ENCODE results near the gene SPRED3. TPM values are rescaled to one million over a fixed set of nuclear protein-coding genes. Genes with fewer than 3 reads are reported as not detected.

SPRED3 gene
- total and polyA plus RNA-seq, 9 of the 15 experiments (the other 6 are each of a cell fraction or from before 2014, with no cell fraction given), result 0.05 to 1.3 (median 0.36) TPM

GRCh38 chr19:38351865-38352395, 36.6 kb upstream of the SPRED3 start:
- no peaks in the 10 kb centered on the region for H3K9me3 ChIP-seq (replicated peaks; ENCODE audit: control insufficient read depth, insufficient read depth, low read depth, low read length)
- peaks cover 0 to 8% of the 10 kb centered on the region in 2 experiments; a peak in 2 of 5 replicates for H3K27me3 ChIP-seq (ENCODE audit: control insufficient read depth in 2 of 2, insufficient read depth in 2 of 2, low read length in 2 of 2)
- H3K9ac ChIP-seq (ENCODE audit: insufficient read depth in 1 of 2, low read depth in 2 of 2, low read length in 2 of 2), result peak overlapping the region in 1 of 2 experiments; percentile 76; a peak in 2 of 4 replicates
- H3K4me3 ChIP-seq, result no peak overlapping the region
- CTCF ChIA-PET (ENCODE audit: low intra/inter-chr PET ratio), result no interaction called here
- H4K20me1 ChIP-seq (replicated peaks; ENCODE audit: control insufficient read depth, insufficient read depth, low read length), result no peaks in the 10 kb centered on the region
- peaks cover 0 to 4% of the 10 kb centered on the region in 2 experiments; a peak in 2 of 5 replicates for H3K4me1 ChIP-seq (replicated peaks in 1 of 2; ENCODE audit: control insufficient read depth in 2 of 2, insufficient read depth in 2 of 2, low read length in 2 of 2)
- no TSS peak for BruUV-seq (replicated peaks)
- H3K9me1 ChIP-seq (ENCODE audit: control insufficient read depth, insufficient read depth, low read length), result no peaks in the 10 kb centered on the region
- POLR2A ChIA-PET, result interaction anchor here (0.7 to 2.0 kb wide), 3 partner anchors 8 to 35 kb away, joined by 3 to 8 read pairs (median 4); partner anchors contain the start of gene GGN
- 38% methylated on average over 9 of the region's 9 CpGs for WGBS (ENCODE audit: insufficient coverage, low coverage, missing lambda C conversion rate)
- no peak for DNase-seq (ENCODE audit: extremely low read depth in 1 of 4, low spot score in 3 of 4)
- no peak for TF ChIP-seq KLF1 (tag; IDR thresholded peaks at IDR 0.05)
- TF ChIP-seq NONO (IDR thresholded peaks at IDR 0.05; ENCODE audit: low read depth in 2 of 2, low read length in 1 of 2), result no peak
- no peak for TF ChIP-seq SNIP1 (IDR thresholded peaks at IDR 0.05; ENCODE audit: low read depth)
- no peak for TF ChIP-seq MECOM (CRISPR knock-in tag; IDR thresholded peaks at IDR 0.05)
- no peak for TF ChIP-seq BRD9 (IDR thresholded peaks at IDR 0.05; ENCODE audit: low read depth, partially characterized antibody)
- 0 out of 2 replicates have a peak, but pooled peaks have one; percentile 33 for TF ChIP-seq POLR2G (IDR thresholded peaks at IDR 0.05; ENCODE audit: low read depth, low read length)
- no peak for TF ChIP-seq ZNF561 (CRISPR knock-in tag; conservative IDR thresholded peaks at IDR 0.05)
- TF ChIP-seq POLR2B (IDR thresholded peaks at IDR 0.05; ENCODE audit: low read depth, partially characterized antibody), result no peak
- TF ChIP-seq RAD21 (CRISPR knock-in tag; conservative IDR thresholded peaks at IDR 0.05 in 1 of 2, IDR thresholded peaks at IDR 0.05 in 1 of 2), result 0 out of 4 replicates have a peak, but pooled peaks of 1 of the 2 experiments have one; percentile 3
- no peak for TF ChIP-seq ZNF766 (CRISPR knock-in tag; conservative IDR thresholded peaks at IDR 0.05)
- H2AFZ ChIP-seq (ENCODE audit: low read depth, low read length), result no peak overlapping the region
- H3K4me2 ChIP-seq (ENCODE audit: insufficient read depth, low read length), result no peak overlapping the region
- no peak overlapping the region for H3K27ac ChIP-seq (ENCODE audit: extremely low read depth, low read depth, low read length)
- no peaks in the 10 kb centered on the region for H3K36me3 ChIP-seq (ENCODE audit: control insufficient read depth, insufficient read depth, low read length)
- no peaks in the 10 kb centered on the region for H3K79me2 ChIP-seq (ENCODE audit: control insufficient read depth, insufficient read depth, low read length)
- FAIRE-seq, result no peak
- in situ Hi-C loops (cut with MboI) (no loop called here), intact Hi-C loops (cut with micrococcal nuclease) (no loop called here)
- peak; percentile 61 for ATAC-seq
